HG03066 (cell line): ENCODE measurements around the gene NSD2.
"Not testable (repeated sequence)": the region's sequence is repeated elsewhere in the genome, so short reads cannot be mapped to it uniquely, and the experiment has no call there.

ENCODE experiments used
- ATAC-seq: cut with Tn5 transposase; IDR thresholded peaks from one replicate; pipeline ENCODE4 v1.9.1; 2021; ENCODE audit warnings: low read depth; ENCODE audit not compliant: unreplicated experiment

The NSD2 gene

DNA sequence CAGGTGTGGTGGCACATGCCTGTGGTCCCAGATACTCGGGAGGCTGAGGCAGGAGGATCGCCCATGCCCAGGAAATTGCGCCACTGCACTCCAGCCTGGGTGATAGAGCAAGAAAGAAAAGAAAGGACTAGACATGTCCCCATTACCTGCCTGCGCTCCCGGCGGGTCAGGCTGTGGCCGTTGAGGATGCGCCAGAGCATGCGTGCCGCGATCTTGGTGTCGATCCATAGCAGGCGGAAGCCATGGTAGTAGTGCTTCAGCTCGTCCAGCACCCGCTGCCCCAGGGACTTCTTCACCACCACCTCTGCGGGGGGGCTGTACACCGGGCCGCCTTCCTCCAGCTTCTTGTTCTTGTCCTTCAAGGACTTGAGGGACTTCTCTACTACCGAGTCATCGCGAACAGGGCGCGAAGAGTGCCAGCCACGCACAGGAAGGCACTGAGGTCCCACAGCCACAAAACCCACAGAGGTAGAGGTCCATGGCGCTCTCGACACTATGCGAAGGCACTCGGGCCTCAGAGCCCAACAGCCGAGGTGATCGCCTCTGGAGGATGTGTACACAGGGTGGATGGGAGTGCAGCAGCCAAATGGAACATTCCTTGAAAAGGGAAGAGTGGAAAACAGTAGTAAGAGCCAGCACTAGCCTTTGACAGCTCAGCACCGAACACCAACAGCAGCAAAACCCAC lies 29.8 kb upstream of the NSD2 start:
- no peak for ATAC-seq

DNA sequence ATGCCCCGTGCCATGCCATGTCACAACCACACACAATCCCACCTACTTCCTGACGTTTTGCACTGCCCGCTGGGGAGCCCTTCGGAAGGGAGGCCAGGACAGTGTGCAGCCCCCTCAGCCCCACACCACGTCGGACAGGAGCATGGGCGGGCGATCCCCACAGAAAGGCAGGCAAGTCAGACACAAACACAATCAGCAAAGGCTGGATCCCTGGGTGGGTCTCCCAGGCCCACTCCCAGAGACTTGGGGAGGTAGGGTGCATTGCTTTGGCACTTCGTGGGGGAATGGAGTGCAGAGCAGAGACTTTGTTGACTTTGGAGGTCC lies 29.3 kb upstream of the NSD2 start:
- no peak for ATAC-seq

DNA sequence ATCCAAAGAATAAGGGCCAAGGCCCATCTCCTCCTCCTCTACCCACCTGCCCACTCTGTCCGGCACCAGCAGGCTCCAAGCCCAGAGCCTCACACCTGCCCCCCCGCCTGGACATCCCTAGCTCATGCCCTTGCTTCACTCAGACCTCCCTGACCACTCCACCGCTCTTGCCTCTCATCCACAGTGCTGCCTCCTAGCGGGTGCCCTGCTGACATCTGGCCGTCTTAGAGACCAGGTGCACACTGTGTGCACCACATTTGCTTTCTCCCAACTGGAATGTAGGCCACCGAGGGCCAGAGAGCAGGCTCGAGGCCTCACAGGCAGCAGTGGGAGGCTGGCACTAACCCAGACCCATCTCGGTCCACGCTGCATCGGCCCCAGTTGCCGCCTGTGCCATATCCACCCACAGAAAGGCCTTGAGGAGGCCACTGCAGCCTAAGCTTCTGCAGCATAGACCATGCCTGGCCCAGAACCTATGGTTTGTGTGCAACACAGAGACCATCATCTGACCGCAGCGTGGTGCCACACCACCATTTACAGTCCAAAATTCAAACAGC lies 28.8 kb upstream of the NSD2 start:
- ATAC-seq: no peak

DNA sequence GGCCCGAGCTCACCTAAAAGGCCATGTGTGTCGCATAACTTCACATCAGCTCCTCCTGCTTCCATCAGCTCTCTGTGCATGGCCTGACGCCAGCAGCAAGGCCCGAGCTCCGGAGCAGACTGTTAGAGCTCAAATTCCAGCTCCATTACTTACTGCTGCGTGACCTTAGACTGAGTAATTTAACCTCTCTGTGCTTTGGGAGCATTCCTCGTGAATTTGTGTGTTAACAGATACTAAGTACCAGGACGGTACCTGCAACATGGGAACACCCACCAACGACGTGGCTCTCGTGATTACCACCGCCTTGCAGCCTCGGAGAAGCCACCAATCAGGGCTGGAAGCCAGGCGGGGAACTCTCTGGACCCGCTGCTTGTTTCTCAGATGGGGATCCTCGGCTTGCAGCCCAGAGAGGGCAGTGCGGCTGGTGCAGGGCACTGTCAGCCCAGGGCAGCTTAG lies 28.2 kb upstream of the NSD2 start:
- ATAC-seq: no peak

DNA sequence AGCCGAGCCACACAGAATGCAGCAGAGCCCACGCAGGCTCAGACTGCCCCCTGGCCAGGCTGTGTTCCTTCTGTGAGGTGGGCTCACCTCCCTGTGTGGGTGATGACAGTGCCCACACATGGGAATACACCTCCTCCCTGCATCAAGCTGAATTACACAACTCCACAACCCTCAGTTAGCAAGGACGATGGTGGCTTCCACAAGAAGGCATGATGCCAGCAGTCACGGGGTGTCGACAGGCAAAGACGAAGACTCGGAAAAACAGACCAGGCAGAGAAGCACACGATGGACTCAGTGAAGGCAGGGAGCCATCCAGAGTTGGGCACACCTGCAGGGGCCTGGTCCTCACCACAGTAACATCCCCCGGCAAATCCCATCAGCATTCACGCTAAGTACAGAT lies 27.3 kb upstream of the NSD2 start:
- ATAC-seq: no peak

DNA sequence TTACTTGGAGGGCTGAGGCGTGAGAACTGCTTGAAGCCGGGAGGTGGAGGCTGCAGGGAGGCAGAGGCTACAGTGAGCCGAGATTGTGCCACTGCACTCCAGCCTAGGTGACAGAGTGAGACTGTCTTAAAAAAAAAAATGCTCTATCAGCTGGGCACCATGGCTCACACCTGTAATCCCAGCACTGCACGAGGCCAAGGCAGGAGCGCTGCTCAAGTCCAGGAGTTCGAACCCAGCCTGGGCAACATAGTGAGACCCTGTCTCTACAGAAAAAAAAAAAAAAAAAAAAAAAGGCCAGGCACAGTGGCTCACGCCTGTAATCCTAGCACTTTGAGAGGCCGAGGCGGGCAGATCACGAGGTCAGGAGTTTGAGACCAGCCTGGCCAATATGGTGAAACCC lies 26.6 kb upstream of the NSD2 start:
- ATAC-seq: not testable (repeated sequence)

DNA sequence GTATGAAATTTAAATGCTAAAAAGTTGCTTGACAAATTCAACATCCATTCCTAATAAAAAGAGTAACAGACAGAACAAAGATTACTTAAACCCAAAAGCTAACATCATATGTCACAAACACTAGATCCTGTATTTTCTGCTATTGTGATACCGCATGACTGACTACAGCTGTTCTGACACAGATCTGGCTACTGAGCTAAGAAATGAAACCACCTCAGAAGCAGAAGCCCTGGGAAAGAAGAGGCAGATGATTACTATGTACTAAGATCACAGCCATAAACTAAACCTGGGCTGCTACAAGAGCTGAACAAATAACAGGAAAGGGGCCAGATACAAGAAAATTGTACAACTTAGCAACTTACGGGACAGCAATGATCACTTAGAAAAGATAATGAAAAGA lies 24.6 kb upstream of the NSD2 start:
- ATAC-seq: no peak

DNA sequence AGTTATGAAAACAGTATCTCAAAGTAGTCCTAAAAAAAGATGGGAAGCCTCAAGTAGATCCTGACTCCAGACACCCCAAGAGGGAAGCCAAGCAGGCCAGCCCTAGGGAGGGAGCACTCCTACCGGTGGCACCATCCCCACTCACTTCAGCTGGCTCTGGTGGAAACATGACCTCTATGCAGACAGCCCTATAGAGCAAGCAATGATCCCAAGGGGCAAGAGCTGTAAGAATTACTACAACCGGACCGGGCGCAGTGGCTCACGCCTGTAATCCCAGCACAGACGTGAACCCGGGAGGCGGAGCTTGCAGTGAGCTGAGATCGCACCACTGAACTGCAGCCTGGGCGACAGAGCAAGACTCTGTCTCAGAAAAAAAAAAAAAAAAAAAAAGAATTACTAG lies 20.9 kb upstream of the NSD2 start:
- ATAC-seq: no peak

DNA sequence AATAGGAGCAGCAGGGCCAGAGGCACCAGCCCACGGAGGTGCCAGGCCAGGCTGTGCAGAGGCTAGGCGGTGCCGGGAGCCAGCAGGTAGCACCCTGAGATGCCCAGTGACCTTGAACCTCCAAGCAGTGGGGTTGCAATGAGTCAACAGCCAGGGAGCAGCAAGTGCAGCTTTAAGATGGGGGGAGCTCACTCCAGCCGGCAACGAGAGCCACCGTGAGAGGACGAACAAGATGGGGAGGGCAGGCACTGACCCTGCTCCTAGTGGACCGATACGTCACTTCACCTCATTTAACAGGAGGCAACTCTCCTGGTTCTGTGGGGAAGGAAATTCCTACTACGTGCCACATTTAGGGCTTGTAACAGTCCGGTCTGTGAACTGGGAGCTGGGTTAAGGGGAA lies 20.0 kb upstream of the NSD2 start:
- ATAC-seq: no peak

DNA sequence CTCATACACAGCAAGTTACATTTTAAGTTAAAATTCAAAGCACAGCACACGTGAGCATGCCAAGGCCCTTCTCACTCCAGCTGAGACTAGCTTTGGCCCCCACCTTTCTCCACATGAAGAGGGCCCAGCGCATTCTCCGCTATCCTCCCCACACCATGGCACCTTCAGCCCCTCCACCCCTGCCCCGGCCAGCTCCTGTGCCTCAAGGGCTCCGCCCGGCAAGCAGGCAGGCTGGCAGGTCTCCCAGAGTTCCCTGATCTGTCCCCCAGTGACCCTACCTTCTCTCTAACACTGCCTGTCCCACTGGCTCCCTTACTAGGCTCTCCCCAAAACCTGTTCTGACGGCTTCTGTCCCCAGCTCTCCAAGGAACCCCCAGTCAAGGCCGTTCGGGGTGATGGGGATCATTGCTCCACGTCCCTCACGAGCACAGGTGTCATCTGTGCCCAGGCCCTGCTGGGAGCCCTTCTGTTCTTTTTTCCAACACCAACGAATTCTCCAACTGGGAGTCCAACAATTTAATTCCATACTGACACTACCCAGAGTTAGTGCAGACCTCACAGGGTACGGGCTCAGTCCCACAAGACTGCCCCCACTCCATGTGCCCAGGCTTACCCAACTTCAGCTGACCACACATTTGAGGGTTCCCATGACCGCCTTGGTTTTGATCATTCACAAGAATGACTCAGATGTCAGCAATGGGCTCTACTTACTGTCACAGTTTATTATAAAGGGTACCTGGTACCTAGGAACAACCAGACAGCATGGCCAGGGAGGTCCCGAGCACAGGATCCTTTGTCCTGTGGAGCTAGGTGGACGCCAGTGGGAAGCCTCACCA lies 19.4 kb upstream of the NSD2 start:
- ATAC-seq: no peak

DNA sequence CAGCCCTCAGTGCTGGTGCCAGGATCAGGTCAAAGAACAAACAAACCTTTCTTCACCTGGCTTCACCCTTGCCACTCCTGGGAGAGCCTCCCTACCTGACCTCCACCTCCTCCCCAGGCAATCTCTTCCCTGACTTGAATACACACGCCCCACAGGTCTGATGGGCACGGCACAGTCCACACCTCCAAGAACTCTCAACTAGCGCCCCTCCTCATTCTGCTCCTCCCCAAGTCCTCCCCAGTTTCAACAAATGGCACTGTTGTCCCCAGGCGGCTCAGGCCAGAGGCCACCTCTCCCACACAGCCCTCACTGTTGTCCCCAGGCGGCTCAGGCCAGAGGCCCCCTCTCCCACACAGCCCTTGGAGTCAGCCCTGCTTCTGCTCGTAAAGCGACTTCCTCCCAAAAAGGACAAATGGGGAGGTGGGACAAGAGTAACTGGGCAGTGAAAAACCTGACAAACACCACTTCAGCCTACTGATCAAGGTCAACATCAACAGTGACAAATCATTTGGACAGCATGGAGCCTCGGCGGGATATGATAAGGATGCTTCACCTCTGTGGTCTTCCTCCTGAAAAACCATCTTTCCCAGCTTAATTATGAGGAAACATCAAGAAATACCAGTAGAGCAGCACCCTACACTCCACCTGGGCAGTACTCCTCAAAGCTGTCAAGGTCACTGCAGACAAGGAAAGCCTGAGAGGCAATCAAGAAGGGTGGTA lies 18.1 kb upstream of the NSD2 start:
- no peak for ATAC-seq

DNA sequence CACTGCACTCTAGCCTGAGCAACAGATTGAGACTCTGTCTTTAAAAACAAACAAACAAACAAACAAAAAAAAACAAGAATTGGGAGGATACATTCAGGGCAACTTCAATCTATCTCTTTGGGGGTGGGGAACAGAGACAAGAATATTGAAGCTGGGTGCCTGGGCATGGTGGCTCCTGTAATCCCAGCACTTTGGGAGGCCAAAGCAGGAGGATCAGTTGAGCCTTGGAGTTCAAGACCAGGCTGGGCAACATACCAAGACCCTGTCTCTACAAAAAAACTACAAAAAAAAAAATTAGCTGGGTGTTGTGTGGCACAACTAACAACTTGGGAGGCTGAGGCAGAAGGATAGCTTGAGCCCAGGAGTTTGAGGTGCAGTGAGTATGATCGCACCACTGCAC lies 16.4 kb upstream of the NSD2 start:
- no peak for ATAC-seq

DNA sequence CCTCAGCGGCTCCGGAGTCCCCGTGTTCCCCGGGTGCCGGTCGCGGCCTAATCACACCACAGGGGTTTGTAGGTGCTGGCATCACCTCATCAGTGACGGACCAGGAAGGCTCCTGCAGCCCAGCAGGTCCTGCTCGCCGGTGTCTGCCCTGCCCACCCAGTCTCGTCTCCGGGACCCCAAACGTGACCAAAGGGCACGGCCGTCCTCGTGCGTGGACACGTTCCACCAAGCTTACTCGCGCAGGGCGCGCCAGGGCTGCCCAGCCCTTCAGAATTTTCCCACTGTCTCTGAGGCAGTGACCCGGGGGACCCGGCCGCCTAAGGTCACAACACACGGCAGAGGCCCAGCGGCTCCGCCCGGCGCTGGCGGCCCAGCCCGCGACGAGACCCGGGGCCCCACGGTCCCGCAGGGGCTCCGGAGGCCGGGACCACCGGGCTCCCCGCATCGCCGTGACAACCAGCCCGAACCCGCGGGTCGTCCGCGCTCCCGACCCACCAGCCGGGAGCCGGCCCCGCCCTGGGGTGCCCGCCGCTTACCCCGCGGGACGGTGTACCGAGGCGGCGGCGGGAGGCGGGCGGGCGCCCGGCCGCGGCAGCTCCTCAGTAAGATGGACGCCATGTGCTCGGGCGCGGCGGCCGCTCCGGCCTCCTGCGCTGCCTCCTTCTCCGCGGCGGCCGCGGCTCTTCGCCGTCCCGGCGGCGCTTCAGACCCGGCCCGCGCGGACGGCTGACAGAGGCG lies 15.7 kb upstream of the NSD2 start:
- peak; percentile 3 for ATAC-seq

DNA sequence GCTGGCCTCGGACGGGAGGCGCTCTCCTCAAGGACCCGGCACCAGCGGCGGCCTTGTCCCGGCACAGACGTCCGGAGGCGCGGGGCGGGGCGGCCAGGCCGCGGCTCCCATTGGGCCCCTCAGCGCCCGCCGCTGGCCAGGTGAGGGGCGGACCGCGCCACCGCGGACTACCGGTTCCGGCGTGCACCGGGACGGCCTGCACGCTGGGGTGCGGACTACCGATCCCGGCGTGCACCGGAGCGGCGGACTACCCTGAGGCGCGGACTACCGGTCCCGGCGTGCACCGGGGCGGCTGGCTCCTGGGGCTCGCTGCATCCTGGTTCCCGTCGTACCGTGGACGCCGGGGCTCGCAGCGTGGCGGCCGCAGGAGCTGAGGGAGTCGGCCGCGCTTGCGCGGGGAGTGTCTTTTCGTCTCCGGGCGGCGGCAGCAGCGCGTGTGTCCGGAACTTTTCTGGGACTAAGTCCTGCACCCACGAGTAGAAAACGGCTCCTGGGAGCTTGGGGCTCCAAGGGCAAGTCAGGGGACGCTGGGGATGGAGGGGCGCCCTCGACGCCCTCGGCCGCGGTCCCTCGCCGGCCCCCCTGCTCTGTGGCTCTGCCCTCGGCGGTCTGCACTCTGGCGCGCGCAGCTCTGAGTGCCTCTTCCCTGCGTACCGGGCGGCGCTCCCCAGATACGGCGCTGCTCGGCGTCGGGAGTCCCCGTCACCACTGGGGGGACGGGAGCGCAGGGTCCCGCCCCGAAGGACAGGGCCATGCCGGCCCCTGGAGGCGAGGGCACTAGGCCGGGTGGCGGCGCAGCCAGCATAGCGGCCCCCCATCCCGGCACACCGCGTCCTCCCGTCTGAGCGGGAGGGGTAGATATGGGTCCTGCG lies 14.9 kb upstream of the NSD2 start, which contains the start of gene LETM1:
Gene LETM1 (minus strand): TSS at position 86 of the 872 bp plus-strand sequence. CDS start 206 bp downstream, outside the sequence.
- peak; percentile 79 for ATAC-seq

DNA sequence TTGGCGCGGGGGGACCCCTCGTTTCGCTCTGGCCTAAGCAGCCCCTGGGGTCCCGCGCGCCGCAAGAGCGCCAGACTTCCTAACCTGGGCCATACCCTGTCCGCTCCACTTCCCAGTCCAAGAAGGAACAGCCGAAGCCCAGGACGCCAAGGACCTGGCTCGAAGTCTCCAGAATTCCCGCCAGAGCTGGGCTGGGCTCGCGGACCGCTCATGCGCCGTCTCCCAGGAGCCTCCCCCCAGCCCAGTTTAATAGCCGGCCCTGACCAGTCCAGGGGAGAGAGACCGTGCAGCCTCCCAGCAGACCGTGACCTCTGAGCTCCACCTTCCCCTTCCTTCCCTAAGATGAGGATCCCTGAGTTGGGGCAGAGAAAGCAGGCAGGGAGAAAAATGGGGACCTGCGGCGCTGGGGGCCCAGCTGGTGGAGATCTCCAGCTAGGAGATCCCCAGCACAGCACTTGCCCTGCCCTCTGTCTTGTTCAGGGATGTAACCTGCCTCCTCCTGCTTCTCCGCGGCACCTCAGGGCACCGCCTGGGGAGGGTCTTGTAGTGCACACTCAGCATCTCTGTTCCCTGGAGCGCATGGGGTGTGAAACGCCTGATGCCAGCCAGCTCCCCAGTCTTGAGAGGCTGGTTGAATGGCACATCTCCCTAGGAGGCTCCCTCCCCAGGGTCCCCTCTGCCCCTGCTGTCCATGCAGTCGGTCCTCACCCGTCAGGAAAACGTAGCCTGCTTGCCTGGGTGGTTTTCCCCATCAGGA lies 14.1 kb upstream of the NSD2 start:
- no peak for ATAC-seq

DNA sequence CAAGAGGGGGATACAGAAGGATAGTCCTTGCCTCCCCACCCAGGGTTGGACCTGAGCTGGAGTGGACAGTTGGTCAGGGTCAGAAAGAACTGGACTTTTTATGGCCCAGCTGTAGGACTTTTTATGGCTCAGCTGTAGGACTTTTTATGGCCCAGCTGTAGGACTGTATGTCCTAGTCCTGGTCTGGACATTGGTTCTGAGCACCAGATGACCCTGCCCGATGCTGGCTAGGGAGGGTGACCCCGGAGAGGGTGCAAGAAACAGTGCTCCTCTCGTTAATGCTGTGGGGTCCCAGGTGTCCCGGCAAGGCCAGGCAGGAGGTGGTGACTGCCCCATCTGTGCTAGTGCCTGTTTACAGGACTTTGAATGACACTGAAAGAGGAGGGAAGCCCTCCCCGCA lies 13.3 kb upstream of the NSD2 start:
- no peak for ATAC-seq

DNA sequence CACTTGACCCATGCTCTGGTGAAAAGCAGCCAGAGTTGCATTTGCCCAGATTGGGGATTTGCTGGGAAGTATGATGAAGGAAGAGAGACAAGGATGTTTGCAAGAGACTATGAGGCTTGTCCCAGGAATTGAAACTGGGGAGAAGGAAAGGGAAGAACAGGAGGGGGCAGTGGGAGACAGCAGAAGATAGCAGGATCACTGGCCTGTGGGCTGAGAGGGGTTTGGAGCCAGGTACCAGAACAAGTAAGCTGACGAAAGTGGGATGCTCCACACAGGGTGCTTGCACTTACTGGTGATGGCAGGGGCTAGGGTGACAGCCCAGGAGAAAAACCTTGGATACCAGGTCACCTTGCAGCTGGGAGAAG lies 11.8 kb upstream of the NSD2 start:
- ATAC-seq: no peak

DNA sequence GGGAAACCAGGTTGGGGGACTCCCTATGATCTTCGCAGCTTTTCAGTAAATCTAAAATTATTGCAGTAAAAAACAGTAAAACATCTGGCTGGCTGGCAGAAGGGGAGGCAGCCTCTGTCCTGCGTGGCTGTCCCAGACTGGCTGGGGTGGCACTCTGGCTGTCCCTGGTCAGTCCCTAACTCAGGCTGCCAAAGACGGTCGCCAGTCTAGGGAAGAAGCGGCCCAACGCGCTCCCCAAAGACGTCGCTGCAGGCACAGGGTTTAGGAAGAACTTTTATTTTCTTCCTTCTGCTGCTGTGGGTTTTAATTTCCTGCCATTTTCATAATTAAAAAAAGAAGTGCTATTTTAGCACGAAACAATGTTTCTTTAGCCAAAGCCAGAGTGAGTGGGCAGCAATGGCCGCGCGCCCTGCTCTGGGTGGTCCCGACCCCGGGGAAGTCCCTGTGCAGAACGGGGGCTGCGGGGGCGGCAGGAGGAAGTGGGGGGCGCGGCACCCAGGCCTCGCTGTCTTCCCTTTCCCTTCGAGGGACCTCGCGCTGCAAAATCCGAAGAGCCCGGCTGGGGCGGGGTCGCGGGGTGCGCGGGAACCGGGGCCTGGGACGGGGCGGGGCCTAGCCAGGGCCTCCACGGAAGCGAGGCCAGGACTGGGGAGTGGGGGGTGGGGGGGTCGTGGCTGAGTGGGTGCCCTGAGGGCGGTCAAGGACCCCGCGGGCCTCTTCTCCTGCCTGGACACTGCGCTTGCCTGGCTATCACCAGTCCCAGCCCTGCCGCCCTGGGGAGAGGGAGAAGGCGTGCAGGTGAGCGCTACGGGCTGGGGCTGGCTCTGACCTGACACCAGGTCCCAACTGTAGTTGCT lies 8.9 kb upstream of the NSD2 start:
- no peak for ATAC-seq
